ENCODE data around the gene OPCML. TPM values are rescaled to one million over a fixed set of nuclear protein-coding genes. Genes with fewer than 3 reads are reported as not detected.

OPCML gene
- total and polyA plus RNA-seq, 4 donors, result under 0.01 to 0.01 TPM; not detected in 2

DNA sequence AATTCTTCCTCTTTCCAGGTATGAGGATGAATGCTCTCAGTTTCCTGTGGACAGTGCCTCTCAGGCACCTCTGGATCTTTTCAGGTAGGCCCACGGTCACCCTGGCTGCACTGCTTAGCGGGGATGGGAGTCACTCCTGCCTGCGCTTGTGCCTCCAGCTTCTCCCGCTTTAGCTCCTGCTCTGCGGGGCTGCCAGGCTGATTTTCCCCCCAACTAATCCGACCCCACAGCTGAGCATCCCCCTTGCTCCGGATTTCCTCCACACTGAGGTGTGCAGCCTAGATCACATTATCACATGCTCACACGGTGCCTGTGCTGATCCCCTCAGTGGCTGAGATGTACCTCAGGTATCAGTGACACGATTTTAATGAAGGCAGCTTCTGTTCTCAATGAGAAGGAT is 879.1 kb downstream of the OPCML start:
- H3K9ac ChIP-seq (ENCODE audit: low read depth in 1 of 2, low read length in 2 of 2), result no peak overlapping the region
- no peak overlapping the region for H3K27ac ChIP-seq (ENCODE audit: low read depth in 1 of 2, low read length in 2 of 2)
- TF ChIP-seq RXRA (IDR thresholded peaks at IDR 0.05) (no peak), NR2F2 (IDR thresholded peaks at IDR 0.05) (no peak), GABPA (IDR thresholded peaks at IDR 0.05 in 1 of 2, conservative IDR thresholded peaks at IDR 0.05 in 1 of 2) (no peak), JUND (IDR thresholded peaks at IDR 0.05) (no peak), HNF4G (IDR thresholded peaks at IDR 0.05) (no peak), ATF3 (IDR thresholded peaks at IDR 0.05) (no peak), EGR1 (IDR thresholded peaks at IDR 0.05; ENCODE audit: low read depth in 2 of 2) (no peak), HNF4A (conservative IDR thresholded peaks at IDR 0.05) (no peak)
- TF ChIP-seq, protein P1, sequence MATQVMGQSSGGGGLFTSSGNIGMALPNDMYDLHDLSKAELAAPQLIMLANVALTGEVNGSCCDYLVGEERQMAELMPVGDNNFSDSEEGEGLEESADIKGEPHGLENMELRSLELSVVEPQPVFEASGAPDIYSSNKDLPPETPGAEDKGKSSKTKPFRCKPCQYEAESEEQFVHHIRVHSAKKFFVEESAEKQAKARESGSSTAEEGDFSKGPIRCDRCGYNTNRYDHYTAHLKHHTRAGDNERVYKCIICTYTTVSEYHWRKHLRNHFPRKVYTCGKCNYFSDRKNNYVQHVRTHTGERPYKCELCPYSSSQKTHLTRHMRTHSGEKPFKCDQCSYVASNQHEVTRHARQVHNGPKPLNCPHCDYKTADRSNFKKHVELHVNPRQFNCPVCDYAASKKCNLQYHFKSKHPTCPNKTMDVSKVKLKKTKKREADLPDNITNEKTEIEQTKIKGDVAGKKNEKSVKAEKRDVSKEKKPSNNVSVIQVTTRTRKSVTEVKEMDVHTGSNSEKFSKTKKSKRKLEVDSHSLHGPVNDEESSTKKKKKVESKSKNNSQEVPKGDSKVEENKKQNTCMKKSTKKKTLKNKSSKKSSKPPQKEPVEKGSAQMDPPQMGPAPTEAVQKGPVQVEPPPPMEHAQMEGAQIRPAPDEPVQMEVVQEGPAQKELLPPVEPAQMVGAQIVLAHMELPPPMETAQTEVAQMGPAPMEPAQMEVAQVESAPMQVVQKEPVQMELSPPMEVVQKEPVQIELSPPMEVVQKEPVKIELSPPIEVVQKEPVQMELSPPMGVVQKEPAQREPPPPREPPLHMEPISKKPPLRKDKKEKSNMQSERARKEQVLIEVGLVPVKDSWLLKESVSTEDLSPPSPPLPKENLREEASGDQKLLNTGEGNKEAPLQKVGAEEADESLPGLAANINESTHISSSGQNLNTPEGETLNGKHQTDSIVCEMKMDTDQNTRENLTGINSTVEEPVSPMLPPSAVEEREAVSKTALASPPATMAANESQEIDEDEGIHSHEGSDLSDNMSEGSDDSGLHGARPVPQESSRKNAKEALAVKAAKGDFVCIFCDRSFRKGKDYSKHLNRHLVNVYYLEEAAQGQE (IDR thresholded peaks at IDR 0.05), result no peak
- no peaks in the 10 kb centered on the region for H3K9me3 ChIP-seq (ENCODE audit: control insufficient read depth in 4 of 4, low read length in 3 of 4)
- WGBS, result 90% methylated on average over 9 of the region's 9 CpGs
- no peak for DNase-seq (ENCODE audit: low spot score)
- H3K27me3 ChIP-seq (ENCODE audit: control insufficient read depth in 4 of 4, insufficient read depth in 4 of 4, low read length in 3 of 4), result no peaks in the 10 kb centered on the region
- H3K4me1 ChIP-seq (ENCODE audit: control insufficient read depth in 4 of 4, insufficient read depth in 4 of 4, low read length in 3 of 4), result no peaks in the 10 kb centered on the region
- no peaks in the 10 kb centered on the region for H3K36me3 ChIP-seq (ENCODE audit: control insufficient read depth in 4 of 4, insufficient read depth in 3 of 4, low read depth in 1 of 4, low read length in 3 of 4)
- H3K4me3 ChIP-seq (ENCODE audit: low read depth in 1 of 3, low read length in 3 of 3), result no peak overlapping the region

- no peak overlapping the region for H3K4me3 ChIP-seq (ENCODE audit: low read depth in 1 of 3, low read length in 3 of 3)
- H3K9me3 ChIP-seq (ENCODE audit: control insufficient read depth in 4 of 4, low read length in 3 of 4), result no peaks in the 10 kb centered on the region
- no peaks in the 10 kb centered on the region for H3K36me3 ChIP-seq (ENCODE audit: control insufficient read depth in 4 of 4, insufficient read depth in 3 of 4, low read depth in 1 of 4, low read length in 3 of 4)
- WGBS, result 89% methylated on average over 12 of the region's 12 CpGs
- no peaks in the 10 kb centered on the region for H3K27me3 ChIP-seq (ENCODE audit: control insufficient read depth in 4 of 4, insufficient read depth in 4 of 4, low read length in 3 of 4)
- TF ChIP-seq, protein P1 (IDR thresholded peaks at IDR 0.05), result no peak
- TF ChIP-seq TAF1 (conservative IDR thresholded peaks at IDR 0.05), result no peak
- TF ChIP-seq FOXA2 (IDR thresholded peaks at IDR 0.05), result no peak
- TF ChIP-seq GABPA (IDR thresholded peaks at IDR 0.05 in 1 of 2, conservative IDR thresholded peaks at IDR 0.05 in 1 of 2), result no peak
- TF ChIP-seq, protein P2, sequence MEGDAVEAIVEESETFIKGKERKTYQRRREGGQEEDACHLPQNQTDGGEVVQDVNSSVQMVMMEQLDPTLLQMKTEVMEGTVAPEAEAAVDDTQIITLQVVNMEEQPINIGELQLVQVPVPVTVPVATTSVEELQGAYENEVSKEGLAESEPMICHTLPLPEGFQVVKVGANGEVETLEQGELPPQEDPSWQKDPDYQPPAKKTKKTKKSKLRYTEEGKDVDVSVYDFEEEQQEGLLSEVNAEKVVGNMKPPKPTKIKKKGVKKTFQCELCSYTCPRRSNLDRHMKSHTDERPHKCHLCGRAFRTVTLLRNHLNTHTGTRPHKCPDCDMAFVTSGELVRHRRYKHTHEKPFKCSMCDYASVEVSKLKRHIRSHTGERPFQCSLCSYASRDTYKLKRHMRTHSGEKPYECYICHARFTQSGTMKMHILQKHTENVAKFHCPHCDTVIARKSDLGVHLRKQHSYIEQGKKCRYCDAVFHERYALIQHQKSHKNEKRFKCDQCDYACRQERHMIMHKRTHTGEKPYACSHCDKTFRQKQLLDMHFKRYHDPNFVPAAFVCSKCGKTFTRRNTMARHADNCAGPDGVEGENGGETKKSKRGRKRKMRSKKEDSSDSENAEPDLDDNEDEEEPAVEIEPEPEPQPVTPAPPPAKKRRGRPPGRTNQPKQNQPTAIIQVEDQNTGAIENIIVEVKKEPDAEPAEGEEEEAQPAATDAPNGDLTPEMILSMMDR (IDR thresholded peaks at IDR 0.05; ENCODE audit: low read depth, low read length, missing input control), result no peak
- TF ChIP-seq NR2F2 (IDR thresholded peaks at IDR 0.05), result no peak
- TF ChIP-seq HNF4A (conservative IDR thresholded peaks at IDR 0.05), result no peak
- no peak for TF ChIP-seq ATF3 (IDR thresholded peaks at IDR 0.05)
- TF ChIP-seq RAD21 (IDR thresholded peaks at IDR 0.05), result no peak
- TF ChIP-seq JUND (IDR thresholded peaks at IDR 0.05), result no peak
- H3K9ac ChIP-seq (ENCODE audit: low read depth in 1 of 2, low read length in 2 of 2), result no peak overlapping the region
- H3K4me1 ChIP-seq (ENCODE audit: control insufficient read depth in 4 of 4, insufficient read depth in 4 of 4, low read length in 3 of 4), result no peaks in the 10 kb centered on the region
- H3K27ac ChIP-seq (ENCODE audit: low read depth in 1 of 2, low read length in 2 of 2), result no peak overlapping the region
- DNase-seq (ENCODE audit: low spot score), result no peak
Measured at GRCh38 chr11:132650969-132651720, 881.2 kb downstream of the OPCML start.
